OCI-M2 (cell line): ENCODE results near the gene NCOA7.
"Not testable (repeated sequence)": the region's sequence is repeated elsewhere in the genome, so short reads cannot be mapped to it uniquely, and the experiment has no call there.

Experiments used
- DNase-seq: peaks from one replicate; lab custom pipeline; 2025; ENCODE audit not compliant: unreplicated experiment; lab: John Stamatoyannopoulos, UW

Gene NCOA7

DNA sequence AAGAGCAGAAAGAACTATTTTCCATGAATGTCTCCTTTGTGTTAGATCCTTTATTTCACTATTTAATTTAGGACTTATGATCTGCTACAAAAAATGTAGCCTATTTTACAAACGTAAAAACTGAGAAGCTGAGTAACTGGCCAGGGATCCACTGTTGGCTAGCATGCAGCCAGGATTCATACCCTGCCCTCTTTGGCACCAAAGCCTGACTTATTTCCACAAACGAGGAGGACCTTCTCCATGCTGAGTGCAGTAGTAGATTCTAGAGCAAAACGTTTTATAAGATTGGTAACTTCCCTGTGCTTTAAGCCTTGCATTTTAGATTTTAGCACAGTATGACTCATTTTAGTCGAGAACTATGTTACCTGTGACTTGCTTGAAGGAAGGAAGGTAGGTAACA, 74.3 kb downstream of the NCOA7 start:
- DNase-seq, result no peak

DNA sequence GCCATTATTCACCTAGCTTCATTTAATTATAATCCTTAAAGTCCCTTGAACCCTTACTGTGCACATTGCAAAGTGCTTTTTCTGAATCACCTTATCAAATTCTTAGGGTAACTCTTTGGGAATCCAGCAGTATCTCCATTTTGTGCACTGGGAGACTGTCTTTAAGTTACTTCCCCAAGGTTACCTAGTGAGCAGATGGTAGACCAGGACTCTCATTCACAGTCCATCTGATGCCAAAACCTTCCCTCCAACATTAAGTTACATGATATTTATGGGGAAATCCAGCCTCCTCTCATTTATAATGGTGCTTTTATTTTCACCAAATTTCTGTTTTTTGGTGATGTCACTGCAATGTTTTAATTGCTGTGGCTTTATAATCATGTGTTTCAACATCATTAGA, 75.7 kb downstream of the NCOA7 start:
- DNase-seq, result no peak

DNA sequence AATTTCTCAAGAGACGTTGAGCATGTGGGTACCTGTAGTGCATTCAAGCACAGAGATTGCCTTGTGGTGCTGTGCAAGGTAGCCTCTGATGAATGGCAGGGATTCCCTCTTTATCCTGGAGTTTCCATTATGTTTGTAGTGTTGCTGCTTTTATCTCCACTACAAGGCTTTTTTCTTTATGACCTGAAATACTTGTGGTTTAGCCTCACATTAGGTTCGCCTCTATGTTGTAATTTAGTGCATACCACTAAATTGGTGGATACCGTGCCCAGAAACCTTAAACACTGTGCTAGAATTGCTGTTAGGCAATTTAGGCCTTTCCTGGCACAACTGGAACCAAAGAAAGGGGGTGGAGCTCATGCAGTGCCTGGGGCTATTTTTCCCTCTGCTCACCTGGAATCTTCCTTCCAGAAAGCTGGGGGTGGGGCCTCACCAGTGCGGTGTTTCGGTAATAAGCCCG, 76.8 kb downstream of the NCOA7 start:
- no peak for DNase-seq

DNA sequence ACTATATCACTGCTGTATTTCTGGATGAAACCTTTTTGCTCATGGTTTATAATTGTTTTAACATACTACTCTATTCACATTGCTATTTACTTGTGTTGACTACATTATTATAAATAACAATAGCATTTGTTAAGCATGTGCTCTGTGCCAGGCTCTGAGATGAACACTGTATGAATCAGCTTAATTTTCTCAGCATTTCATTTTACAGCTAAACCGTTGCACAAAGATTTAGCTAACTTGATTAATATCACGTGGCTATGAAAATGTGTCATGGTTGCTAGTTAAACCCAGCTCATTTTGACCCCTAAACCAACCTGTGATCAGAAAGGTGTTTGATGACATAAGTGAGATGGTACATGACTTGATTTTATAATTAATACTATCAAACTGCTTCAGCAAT, 77.5 kb downstream of the NCOA7 start:
- DNase-seq, result no peak

DNA sequence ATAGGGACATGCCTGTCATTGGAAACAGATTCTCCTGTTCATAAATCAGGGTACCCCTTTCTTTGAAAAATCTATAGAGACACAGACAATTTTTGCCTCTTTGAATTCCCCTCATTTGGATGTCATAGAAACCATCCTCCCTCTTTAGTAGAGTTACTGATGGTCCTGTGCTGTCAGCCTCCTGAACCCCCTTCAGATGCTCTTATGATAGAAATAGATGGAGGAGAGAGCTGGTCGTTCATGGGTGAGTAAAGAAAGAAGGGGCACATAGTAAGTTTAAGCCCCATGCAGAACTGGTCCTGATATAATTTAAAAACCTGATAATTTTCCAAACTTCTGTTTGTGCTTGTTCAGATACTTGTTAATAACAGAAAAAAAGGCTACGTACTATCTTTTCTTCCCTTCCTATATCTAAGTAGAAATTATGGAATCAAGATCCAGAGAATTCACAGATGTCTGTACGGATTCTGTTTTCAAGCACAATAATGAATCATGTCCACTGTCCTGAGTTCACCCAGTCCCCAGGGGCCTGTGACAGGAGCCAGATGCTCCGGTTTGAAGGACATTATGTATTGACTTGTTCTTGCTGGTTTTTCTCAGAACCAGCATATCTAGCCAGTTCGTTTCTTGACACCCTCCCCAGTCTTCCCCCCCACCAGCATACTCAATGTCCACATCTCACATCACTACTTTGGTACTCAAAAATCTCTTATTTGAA, 78.1 kb downstream of the NCOA7 start:
- no peak for DNase-seq

DNA sequence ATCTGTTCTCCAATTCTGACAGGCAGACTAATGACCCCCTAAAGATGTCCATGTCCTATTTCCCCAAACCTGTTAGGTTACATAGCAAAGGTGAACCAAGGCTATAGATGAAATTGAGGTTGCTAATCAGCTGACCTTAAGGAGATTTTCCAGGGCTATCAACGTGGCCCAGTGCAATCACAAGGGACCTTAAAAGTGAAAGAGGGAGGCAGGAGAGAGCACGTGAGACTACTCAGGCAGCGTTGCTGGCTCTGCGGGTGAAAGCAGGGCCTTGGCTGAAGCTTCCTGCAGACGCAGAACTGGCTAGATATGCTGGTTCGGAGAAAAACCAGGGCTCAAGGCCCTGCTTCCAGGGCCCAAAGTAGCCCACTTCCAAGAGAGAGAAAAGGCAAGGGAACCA, 78.7 kb downstream of the NCOA7 start:
- no peak for DNase-seq

DNA sequence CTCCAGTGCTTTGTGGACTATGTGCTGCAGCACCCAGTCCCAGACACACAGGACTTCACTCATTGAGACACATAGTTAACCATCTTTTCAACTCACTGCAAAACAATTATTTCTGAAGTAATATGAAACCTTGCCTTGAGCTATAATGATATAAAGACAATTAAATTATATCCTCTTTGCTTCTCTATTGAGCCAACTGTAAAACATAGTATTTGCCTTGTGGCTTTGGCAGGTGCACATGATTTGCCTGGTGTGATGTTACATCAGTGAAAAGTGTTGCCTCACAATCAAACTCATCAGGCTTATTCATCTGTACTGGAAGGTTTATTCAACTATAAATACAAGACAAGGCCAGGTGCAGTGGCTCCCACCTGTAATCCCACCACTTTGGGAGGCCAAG, 80.6 kb downstream of the NCOA7 start:
- DNase-seq, result no peak

DNA sequence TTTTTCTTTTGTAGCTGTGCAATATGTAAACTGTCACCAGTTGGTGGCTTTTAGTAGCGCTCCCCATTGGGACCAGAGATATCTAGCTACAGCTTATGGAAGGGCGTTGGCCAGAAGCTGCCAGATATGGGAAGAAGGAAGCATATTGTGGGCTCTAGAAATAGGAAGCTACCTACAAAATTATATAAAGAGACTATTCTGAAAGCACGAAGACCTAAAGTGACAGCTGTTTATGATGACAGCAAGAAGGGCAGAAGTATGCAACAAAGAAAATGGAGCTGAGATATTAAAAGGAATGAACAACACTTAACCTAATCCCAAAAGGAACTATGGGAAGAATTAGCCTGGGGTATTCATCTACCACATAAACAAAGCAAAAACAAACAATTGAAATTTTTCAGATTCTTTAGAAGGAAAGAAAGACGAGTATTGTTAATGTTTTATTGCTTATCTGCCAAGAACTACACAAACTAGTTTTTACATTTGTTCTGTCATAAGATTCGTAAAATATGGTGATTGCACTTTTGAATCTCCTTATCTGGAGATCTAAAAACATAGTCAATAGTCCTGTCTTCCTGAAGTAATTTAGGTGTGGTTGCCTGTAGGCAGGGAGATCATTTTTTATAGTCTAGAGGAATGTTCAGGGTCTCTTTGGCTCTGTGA, 81.6 kb downstream of the NCOA7 start:
- no peak for DNase-seq

DNA sequence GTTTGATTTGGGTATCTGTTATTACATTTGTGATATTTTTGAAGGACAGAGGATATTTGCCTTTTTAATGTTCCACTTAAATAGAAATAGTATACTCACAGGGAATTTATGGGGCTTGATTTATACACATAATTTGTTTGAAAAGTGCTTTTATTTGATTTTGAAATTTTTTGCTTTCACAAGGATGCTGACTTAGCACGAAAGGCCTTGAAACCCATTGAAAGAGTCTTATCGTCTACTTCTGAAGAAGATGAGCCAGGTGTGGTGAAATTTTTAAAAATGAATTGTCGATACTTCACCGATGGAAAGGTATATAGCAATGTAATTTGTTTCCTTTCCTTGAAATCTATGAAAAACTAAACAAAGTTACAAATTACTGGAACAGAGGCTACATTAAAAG, 91.5 kb downstream of the NCOA7 start:
- no peak for DNase-seq

DNA sequence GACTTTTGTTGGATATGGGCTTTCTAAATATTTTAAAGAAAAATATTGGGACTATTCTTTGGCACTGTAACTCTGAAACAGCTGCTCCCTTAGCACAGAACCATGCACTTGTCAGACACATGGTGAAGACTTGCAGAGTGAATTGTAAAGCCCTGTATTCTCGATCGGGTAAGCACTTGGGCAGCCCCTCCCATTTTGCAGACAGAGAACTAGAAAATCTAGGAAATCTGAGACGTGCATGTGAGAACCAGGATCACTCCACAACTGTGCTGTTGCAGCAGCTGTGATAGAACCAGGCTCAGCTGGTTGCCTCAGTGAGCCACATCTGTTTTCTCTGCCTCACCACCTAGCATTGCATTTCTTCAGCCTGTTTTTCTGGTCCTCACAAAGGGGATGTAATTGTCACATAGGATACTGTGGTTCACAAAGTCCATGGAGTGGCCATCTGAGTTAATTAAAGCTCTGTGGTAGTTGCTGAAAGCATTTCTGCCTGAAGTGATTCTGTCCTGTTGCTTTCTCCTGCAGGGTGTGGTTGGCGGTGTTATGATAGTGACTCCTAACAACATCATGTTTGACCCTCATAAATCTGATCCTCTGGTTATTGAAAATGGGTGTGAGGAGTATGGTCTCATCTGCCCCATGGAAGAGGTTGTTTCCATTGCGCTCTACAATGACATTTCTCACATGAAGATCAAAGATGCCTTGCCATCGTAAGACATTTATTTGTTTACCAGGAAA, 94.0 kb downstream of the NCOA7 start:
- no peak for DNase-seq

DNA sequence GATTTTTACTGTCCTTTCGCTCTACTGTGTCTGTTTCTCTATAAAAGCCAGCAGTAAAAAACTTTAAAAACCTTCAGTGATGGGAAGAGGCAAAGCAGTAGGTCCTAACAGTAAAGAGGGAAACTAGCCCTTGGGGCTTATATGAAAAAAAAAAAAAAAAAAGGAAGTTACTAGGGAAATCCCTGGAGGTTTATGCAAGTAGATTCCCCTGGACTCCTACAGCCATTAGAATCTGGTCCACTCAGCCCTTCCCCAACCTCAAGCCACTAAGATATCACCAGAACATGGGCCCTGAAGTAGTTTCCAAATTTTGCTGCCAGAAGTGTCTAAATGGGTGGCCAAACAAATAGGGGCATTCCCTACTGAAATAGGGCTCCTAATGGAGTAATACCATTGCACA, 95.3 kb downstream of the NCOA7 start:
- no peak for DNase-seq

DNA sequence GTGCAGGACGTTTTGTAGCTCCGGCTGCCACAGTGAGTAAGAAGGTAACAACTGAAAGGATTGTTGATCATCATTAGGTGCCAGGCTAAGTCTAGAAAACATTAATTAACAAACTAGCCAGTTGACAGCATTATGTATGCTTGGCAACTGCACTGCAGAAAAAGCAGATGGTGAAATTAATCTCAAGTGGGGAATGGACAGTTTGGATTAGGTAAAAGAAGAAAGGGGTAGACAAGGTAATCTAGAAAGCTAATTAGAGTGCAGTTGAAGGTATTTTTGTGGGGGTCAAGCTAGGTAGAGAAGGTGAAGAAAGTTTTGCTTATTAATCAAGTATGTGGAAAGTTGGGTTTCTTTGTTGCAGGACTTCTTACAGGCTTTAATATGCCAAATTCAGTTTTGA, 96.2 kb downstream of the NCOA7 start:
- DNase-seq, result no peak

DNA sequence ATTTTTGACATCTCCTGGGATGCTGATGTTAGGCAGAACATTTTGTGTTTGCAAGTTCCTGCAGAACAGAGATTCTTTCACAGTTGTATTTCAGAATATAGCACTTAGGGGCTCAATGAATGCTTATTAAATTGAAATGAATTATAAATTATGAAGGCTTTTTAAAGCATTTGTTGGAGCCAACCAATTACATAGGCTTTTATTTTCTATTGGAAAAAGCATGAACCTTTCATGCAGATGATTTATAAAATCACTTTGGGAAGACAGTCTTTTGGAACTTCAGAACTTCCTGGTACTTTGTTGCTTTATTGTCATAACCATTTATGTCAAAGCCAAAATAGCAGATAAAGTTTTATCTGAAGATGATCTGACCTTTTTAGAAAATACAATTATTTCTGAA, 96.6 kb downstream of the NCOA7 start:
- DNase-seq, result no peak

DNA sequence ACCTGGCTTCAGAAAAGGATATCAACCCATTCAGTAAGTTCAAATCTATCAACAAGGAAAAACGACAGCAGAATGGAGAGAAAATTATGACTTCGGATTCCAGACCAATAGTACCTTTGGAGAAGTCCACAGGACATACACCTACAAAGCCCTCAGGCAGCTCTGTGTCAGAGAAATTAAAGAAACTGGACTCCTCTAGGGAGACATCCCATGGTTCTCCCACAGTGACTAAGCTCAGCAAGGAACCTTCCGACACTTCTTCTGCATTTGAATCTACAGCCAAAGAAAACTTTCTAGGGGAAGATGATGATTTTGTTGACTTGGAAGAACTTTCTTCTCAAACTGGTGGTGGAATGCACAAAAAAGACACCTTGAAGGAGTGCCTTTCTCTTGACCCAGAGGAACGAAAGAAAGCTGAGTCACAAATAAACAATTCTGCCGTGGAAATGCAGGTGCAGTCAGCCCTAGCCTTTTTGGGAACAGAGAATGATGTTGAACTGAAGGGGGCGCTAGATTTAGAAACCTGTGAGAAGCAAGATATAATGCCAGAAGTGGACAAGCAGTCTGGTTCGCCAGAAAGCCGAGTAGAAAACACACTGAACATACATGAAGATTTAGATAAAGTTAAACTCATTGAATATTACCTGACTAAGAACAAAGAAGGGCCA, 98.4 kb downstream of the NCOA7 start:
- no peak for DNase-seq

DNA sequence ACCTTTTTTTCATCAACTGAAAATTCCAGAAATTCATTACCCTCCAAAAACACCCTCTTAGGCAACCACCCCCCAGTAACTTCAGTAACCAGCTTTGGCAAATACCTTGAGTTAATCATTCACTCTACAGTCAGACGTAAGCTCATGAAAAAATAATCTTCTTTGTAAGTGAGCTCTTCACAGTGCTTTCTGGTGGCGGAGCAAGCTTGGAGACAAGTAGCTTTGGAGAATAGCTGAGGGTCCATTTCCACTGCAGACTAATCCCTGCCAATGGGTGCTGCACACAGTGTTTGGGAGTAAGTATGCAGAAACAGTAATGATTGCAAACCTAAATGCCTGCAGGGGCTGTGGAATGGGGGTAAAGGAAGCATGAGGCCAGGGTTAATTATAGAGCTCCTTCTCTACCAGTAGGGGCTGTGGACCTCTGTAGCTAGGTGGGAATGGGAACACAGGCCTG, 109.0 kb downstream of the NCOA7 start:
- no peak for DNase-seq

DNA sequence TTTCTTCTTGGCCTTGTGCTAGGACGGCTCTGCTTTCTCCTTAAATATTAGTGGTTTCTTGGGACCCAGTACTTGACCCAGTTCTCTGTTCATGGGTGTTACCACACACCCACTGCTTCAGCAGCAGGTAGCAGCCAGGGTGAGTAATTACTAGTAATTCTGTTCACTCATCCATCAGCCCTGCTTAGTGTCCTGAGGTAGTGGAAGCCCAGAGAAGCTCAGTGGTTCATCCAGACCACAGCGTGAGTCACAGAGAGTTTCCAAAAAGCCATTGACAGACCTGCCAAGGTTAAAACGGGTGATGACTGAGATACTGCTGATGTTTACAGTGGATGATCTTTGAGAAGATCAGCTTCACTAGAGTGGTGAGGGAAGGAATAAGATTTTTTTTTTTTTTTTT, 114.1 kb downstream of the NCOA7 start:
- DNase-seq, result no peak

DNA sequence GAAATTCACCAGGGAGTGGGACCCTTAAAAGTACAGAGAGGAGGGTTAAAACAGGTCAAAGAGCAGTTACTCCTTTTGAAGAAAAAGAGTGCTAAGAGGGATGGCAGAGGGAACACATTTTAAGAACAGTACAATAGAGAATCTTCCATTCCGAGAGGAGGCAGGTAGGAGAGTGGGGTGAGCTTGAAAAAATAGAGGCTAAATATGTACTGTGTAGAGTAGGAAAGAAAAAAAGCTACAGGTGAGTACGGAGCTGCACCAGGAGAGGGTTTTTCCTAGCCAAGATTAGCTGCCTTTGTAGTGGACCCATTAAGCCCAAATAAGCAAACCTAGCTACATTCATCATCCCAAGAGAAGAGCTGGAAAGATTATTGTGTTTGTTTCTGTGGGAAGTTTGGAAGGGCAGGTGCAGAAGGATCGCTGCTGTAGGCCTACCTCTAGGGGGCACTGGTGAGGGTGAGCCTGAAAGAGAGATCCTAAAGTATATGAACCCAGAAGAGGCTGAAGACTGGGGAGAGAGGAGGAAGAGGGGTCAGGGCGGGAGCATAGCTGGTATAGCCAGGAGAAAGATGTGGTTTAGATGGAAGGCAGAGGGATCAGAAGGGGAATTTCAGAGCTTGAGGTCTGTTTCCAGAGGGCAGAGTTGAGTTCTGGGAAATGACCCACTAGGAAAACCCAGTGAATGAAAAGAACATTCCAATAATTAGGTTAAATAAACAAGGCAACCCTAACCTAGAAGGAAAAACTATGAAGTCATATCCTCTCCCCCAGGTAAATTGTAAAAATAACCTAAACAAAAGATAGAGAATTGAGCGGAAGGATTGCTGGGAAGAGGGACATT, 115.6 kb downstream of the NCOA7 start:
- DNase-seq, result no peak

DNA sequence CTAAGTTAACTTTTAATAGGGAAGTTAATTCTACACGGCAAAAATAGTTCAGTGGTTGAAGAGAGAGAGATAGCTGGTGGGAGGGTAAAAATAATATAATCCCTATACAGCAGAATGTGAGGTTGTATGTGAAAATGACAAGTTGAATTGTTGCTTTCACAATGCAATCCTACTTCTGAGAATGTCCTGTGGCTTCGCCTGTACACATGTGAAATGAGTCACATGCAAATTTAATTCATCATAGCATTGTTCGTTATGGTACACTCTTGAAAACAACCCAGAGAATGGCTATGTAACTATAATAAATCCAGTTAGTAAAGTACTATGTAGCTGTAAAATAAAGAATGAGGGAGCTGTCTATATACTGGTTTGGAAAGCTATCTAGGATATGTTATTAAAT, 119.8 kb downstream of the NCOA7 start:
- no peak for DNase-seq

DNA sequence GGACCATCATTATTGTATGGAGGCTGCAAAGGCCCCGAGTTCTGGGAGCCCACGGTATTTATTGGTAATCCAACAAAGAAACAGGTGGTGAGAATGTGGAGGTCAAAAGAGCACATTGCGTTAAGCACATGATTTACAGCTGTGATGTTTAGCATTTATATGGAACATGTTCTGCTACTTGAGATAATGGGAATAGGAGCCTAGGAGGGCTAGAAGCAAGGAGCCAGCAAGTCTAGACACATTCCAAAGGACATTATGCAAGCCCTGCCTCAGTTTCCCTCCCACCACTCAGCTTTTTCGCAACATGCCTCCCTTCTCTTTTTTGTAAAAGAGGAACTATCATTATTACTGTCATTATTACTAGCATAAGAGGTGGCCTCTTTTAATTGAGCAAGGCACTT, 120.3 kb downstream of the NCOA7 start:
- DNase-seq, result not testable (repeated sequence)

DNA sequence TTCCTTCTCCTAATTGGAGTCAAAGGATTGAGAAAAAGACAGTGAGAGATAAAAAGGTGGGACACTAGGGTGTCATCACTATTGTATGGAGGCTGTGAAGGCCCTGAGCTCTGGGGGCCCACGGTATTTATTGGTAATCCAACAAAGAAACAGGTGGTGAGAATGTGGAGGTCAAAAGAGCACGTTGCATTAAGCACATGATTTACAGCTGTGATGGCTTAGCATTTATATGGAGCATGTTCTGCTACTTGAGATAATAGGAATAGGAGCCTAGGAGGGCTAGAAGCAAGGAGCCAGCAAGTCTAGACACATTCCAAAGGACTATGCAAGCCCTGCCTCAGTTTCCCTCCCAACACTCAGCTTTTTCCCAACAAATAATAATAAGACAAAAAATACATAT, 121.7 kb downstream of the NCOA7 start:
- DNase-seq, result not testable (repeated sequence)

DNA sequence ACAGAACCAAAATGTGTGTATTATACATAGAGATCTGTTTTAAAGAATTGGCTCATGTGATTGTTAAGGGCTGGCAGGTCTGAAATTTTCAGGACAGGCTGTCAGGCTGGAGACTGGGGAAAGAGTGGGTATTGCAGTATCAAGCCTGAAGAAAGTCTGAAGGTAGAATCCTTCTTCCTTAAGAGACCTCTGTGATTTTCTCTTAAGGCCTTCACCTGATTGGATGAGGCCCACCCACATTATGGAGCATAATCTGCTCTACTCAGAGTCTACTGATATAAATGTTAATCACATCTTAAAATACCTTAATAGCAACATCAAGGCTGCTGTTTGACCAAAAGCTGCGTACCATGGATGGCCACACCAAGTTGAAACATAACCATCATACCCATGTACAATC, 122.4 kb downstream of the NCOA7 start:
- no peak for DNase-seq
